Measurements from ENCODE around the gene KCNA3. TPM values are rescaled to one million over a fixed set of nuclear protein-coding genes. Genes with fewer than 3 reads are reported as not detected.

KCNA3 gene
- total RNA-seq, 4 donors from 2014 or later, result 2.9 to 22.4 (median 10.9) TPM

DNA sequence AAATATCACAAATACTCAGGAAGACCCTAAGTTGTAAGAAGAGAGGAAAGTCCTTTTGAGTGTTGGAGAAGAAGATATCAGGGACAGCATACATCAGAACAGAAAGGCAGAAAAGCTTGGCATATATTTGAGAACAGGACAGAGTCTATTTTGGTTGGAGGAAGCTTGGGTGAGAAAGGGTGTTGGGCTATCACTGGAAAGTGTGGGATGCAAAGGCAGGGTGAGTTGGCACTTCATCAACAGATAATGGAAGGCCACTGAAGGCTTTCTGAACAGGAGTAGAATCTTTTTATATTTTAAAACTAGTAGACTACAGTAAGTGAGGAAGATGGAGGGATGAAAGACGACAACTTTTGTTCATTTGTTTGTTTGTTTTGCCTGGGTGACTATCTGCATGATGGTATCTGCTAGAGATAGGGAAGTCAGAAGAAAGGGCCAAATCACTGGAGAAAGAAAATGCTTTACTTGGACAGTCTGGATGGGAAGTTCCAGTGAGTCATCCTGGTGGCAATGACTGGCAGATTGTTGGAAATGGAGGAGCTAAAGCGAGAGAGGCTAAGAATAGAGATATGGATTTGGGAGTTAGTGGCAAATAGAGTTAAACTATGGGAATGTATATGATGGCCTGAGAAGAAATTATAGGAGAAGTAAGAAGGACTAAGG is 34.9 kb downstream of the KCNA3 start:
- no peak for TF ChIP-seq POLR2AphosphoS5 (IDR thresholded peaks at IDR 0.05)
- no peak for TF ChIP-seq POLR2A (IDR thresholded peaks at IDR 0.05)
- peaks cover 7% of the 10 kb centered on the region for H3K27me3 ChIP-seq
- H3K4me1 ChIP-seq, result peaks cover 0 to 4% (median 0%) of the 10 kb centered on the region in 4 donors
- H3K9me3 ChIP-seq, result no peaks in the 10 kb centered on the region
- intact Hi-C loops (cut with DNase I; ENCODE audit: low total_unique reads), result no loop called here
- H3K36me3 ChIP-seq, result no peaks in the 10 kb centered on the region
- 45 to 64% methylated on average over 1 to 2 of the region's 2 CpGs for WGBS, 2 donors (ENCODE audit: low coverage in 1 of 2)
- in situ Hi-C loops (cut with MboI; ENCODE audit: low pct_ligation_motif_present in 1 of 4, low pct_unique_long_range_greater_than_20kb in 1 of 4, low sequenced_read_pairs in 3 of 4), result loop anchor here in 1 of 4 donors (25.0 kb wide), 1 partner anchor 122 kb away; no protein-coding TSS in a partner anchor
- no peak overlapping the region for H3K27ac ChIP-seq
- no peak for DNase-seq
- H3K4me3 ChIP-seq, result no peak overlapping the region

DNA sequence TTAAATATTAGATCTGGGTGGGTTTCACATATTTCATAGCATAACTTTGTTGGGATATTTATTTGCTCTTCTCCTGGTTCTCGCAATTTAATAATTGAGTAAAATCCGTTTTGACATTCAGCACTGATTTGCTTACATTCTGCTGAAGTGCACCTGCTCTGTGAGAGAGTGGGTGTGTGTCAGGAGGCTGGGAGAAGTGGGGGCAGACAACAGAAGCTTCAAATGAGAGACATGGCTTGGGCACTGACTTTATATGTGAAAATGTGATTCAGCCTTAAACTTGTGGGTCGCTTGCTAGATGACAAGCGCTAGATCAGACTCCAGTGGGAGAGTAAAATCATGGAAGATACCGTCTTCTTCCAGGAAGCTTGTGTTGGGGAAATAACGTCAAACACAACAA is 36.2 kb downstream of the KCNA3 start:
- WGBS, 2 donors (ENCODE audit: low coverage in 1 of 2), result 75 to 93% methylated on average over 4 to 6 of the region's 6 CpGs
- no peak for DNase-seq
- Histone ChIP-seq H3K36me3 (no peaks in the 10 kb centered on the region), H3K27me3 (no peaks in the 10 kb centered on the region), H3K27ac (peak overlapping the region in 1 of 4 donors; percentile 3), H3K4me3 (no peak overlapping the region), H3K4me1 (peaks cover 0 to 12% (median 7%) of the 10 kb centered on the region in 4 donors), H3K9me3 (no peaks in the 10 kb centered on the region)
- no peak for TF ChIP-seq POLR2AphosphoS5 (IDR thresholded peaks at IDR 0.05)
- TF ChIP-seq, protein P1, sequence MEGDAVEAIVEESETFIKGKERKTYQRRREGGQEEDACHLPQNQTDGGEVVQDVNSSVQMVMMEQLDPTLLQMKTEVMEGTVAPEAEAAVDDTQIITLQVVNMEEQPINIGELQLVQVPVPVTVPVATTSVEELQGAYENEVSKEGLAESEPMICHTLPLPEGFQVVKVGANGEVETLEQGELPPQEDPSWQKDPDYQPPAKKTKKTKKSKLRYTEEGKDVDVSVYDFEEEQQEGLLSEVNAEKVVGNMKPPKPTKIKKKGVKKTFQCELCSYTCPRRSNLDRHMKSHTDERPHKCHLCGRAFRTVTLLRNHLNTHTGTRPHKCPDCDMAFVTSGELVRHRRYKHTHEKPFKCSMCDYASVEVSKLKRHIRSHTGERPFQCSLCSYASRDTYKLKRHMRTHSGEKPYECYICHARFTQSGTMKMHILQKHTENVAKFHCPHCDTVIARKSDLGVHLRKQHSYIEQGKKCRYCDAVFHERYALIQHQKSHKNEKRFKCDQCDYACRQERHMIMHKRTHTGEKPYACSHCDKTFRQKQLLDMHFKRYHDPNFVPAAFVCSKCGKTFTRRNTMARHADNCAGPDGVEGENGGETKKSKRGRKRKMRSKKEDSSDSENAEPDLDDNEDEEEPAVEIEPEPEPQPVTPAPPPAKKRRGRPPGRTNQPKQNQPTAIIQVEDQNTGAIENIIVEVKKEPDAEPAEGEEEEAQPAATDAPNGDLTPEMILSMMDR (IDR thresholded peaks at IDR 0.05), result no peak
- no peak for TF ChIP-seq EP300 (IDR thresholded peaks at IDR 0.05; ENCODE audit: low read depth)
- TF ChIP-seq POLR2A (IDR thresholded peaks at IDR 0.05), result no peak
- intact Hi-C loops (cut with DNase I; ENCODE audit: low total_unique reads) (no loop called here), in situ Hi-C loops (cut with MboI; ENCODE audit: low pct_ligation_motif_present in 1 of 4, low pct_unique_long_range_greater_than_20kb in 1 of 4, low sequenced_read_pairs in 3 of 4) (loop anchor here in 1 of 4 donors (25.0 kb wide), 1 partner anchor 124 kb away; no protein-coding TSS in a partner anchor)

DNA sequence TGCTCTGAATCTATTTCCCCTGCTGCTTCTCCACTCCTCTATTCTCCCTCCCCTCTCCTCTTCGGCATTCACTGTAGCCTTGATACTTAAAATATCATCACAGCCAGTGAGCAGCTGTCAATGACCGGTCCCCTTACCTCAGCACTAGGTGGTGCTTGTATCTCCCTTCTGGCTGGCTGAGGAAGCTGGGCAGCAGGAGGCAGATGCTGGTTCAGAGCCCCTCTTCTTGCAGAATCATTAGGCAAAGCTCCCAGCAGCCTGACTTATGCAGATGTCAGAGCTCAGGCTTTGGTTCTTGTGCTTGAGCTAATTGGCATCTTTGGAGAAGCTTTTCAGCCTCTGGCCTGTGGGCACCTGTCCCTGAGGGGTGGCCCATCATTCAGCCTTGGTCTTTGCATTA is 36.7 kb downstream of the KCNA3 start:
- in situ Hi-C loops (cut with MboI; ENCODE audit: low pct_ligation_motif_present in 1 of 4, low pct_unique_long_range_greater_than_20kb in 1 of 4, low sequenced_read_pairs in 3 of 4), result loop anchor here in 1 of 4 donors (25.0 kb wide), 1 partner anchor 124 kb away; no protein-coding TSS in a partner anchor
- Histone ChIP-seq H3K27me3 (no peaks in the 10 kb centered on the region), H3K36me3 (no peaks in the 10 kb centered on the region), H3K9me3 (no peaks in the 10 kb centered on the region), H3K4me1 (peaks cover 0 to 12% (median 7%) of the 10 kb centered on the region in 4 donors), H3K4me3 (no peak overlapping the region), H3K27ac (peak overlapping the region in 3 of 4 donors; percentile 34 to 74 (median 39))
- TF ChIP-seq POLR2A (IDR thresholded peaks at IDR 0.05), result no peak
- TF ChIP-seq POLR2AphosphoS5 (IDR thresholded peaks at IDR 0.05), result no peak
- no peak for TF ChIP-seq EP300 (IDR thresholded peaks at IDR 0.05; ENCODE audit: low read depth)
- TF ChIP-seq, protein P1 (IDR thresholded peaks at IDR 0.05), result no peak
- WGBS, 2 donors (ENCODE audit: low coverage in 1 of 2), result 68% methylated on average over 2 of the region's 2 CpGs; no CpG with 5 or more reads in 1 of the 2 donors
- no peak for DNase-seq
- intact Hi-C loops (cut with DNase I; ENCODE audit: low total_unique reads), result no loop called here

DNA sequence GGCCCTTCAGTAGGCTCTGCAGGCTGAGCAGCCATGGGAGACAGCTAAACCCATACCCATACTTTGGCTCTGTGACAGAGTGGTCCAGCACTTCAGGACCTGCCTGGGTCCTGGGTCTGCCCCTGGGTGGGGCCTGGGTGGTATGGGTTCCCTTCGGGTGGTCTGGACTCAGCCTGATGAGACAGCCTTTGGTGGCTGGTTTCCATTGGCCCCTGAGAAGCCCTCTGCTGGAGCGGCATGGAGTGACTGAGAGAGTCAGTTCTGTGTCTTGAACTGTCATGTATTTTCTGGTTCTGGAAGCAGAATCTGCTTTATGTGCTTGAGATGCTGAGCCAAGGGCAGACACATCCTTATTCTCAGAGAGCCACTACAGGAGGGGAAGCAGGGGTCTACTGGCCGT is 37.3 kb downstream of the KCNA3 start:
- WGBS, 2 donors (ENCODE audit: low coverage in 1 of 2), result 63% methylated on average over 3 of the region's 3 CpGs; no CpG with 5 or more reads in 1 of the 2 donors
- in situ Hi-C loops (cut with MboI; ENCODE audit: low pct_ligation_motif_present in 1 of 4, low pct_unique_long_range_greater_than_20kb in 1 of 4, low sequenced_read_pairs in 3 of 4), result loop anchor here in 1 of 4 donors (25.0 kb wide), 1 partner anchor 125 kb away; no protein-coding TSS in a partner anchor

More for the DNA sequence above, 37.3 kb downstream of the KCNA3 start:
- intact Hi-C loops (cut with DNase I; ENCODE audit: low total_unique reads), result no loop called here
- peaks cover 0 to 12% (median 7%) of the 10 kb centered on the region in 4 donors for H3K4me1 ChIP-seq
- peak overlapping the region; percentile 5 to 74 (median 36) for H3K27ac ChIP-seq
- TF ChIP-seq POLR2A (IDR thresholded peaks at IDR 0.05), result no peak
- TF ChIP-seq POLR2AphosphoS5 (IDR thresholded peaks at IDR 0.05), result no peak
- TF ChIP-seq, protein P1 (IDR thresholded peaks at IDR 0.05), result no peak
- no peak for TF ChIP-seq EP300 (IDR thresholded peaks at IDR 0.05; ENCODE audit: low read depth)
- no peaks in the 10 kb centered on the region for H3K27me3 ChIP-seq
- no peaks in the 10 kb centered on the region for H3K9me3 ChIP-seq
- no peak for DNase-seq
- H3K36me3 ChIP-seq, result no peaks in the 10 kb centered on the region
- no peak overlapping the region for H3K4me3 ChIP-seq

Data from transverse colon (tissue), 4 donors.